K562 (cell line): Measurements from ENCODE around the gene ZER1. TPM values are rescaled to one million over a fixed set of nuclear protein-coding genes. Genes with fewer than 3 reads are reported as not detected.

Source experiments
- BRF1 ChIP-seq: IDR thresholded peaks from 3 replicates; pipeline ENCODE4 v1.6.1; 2011; ENCODE audit warnings: borderline replicate concordance, mild to moderate bottlenecking; ENCODE audit not compliant: insufficient read length; ENCODE audit errors: extremely low read depth
- FOS ChIP-seq: IDR thresholded peaks from 3 replicates; pipeline ENCODE4 v1.6.1; 2011; ENCODE audit not compliant: insufficient read length; ENCODE audit errors: extremely low read depth
- MED1 ChIP-seq: sonication (generic); formaldehyde crosslinking; IDR thresholded peaks from 2 replicates; pipeline ENCODE4 v1.8.1; 2023; ENCODE audit warnings: missing genetic modification reagents, borderline replicate concordance
- MYBL2 ChIP-seq, 2 experiments: fragments of 450-650 bp in 1 of 2; sonication (generic) in 1 of 2; formaldehyde crosslinking in 1 of 2; IDR thresholded peaks; 2 replicates each; pipeline versions ENCODE4 v1.6.1 to v1.8.1; 2017 to 2022; ENCODE audit warnings: borderline replicate concordance in 1 of 2, inconsistent platforms in 1 of 2, low read depth in 1 of 2, mild to moderate bottlenecking in 1 of 2, missing genetic modification reagents in 1 of 2, moderate library complexity in 1 of 2
- MYNN ChIP-seq, 2 experiments: sonication (generic); formaldehyde crosslinking in 1 of 2; IDR thresholded peaks; 2 replicates each; pipeline versions ENCODE4 v1.5.0 to v1.6.1; 2016 to 2020; ENCODE audit warnings: antibody characterized with exemption in 1 of 2, missing genetic modification reagents in 1 of 2
- STAG1 ChIP-seq: sonication (generic); formaldehyde crosslinking; IDR thresholded peaks from 2 replicates; pipeline ENCODE4 v1.5.0; 2020; ENCODE audit warnings: missing genetic modification reagents, borderline replicate concordance
- TAF1 ChIP-seq: IDR thresholded peaks from 2 replicates; pipeline ENCODE4 v1.6.1; 2011; ENCODE audit warnings: mild to moderate bottlenecking, low read length, moderate library complexity; ENCODE audit not compliant: insufficient read depth, control insufficient read depth, severe bottlenecking; ENCODE audit errors: extremely low read depth
- polyA plus RNA-seq, 8 experiments: library from polyadenylated mRNA; depleted of rRNA in 4 of 8; stranded (reverse) in 5 of 8; unstranded in 3 of 8; fragments of >200 nt; fragmentation: Nextera tagmentation in 2 of 8; fragmentation: Illumina TruSeq in 1 of 8; extraction: Ambion mirVana in 2 of 8; extraction: Trizol in 1 of 8; gene quantifications; 2 replicates each; pipeline versions ENCODE4 v1.2.1 to v1.2.3, GENCODE V29; 2011 to 2014; ENCODE audit warnings: inconsistent platforms in 1 of 8, missing spikeins in 1 of 8
- total RNA-seq, 7 experiments: library from RNA; depleted of rRNA in 6 of 7; stranded (reverse); fragments of >200 nt in 6 of 7; fragmentation: Illumina TruSeq in 2 of 7; extraction: Trizol in 2 of 7; gene quantifications; 2 replicates each; pipeline versions ENCODE4 v1.2.1 to v1.2.3, GENCODE V29; 2011 to 2021; ENCODE audit warnings: low replicate concordance in 1 of 7
- TF ChIP-seq, protein P1 (sequence below), 2 experiments: fragments of 450-650 bp; IDR thresholded peaks; 2 replicates each; pipeline ENCODE4 v1.6.1; 2016; ENCODE audit warnings: mild to moderate bottlenecking in 2 of 2, borderline replicate concordance in 1 of 2, low read depth in 1 of 2, moderate library complexity in 1 of 2
- TF ChIP-seq, protein P2 (sequence below): fragments of 250-450 bp; sonication (Bioruptor Pico); IDR thresholded peaks from 2 replicates; pipeline ENCODE4 v1.4.0; 2020
- TF ChIP-seq, protein P3 (sequence below): fragments of 450-650 bp; formaldehyde crosslinking; conservative IDR thresholded peaks from 2 replicates; pipeline ENCODE4 v1.4.0; 2022; ENCODE audit warnings: mild to moderate bottlenecking, missing genetic modification characterization

ZER1 gene
- total and polyA plus RNA-seq, 9 of the 15 experiments (the other 6 are each of a cell fraction or from before 2014, with no cell fraction given), result 0.07 to 10.7 (median 6.2) TPM

DNA sequence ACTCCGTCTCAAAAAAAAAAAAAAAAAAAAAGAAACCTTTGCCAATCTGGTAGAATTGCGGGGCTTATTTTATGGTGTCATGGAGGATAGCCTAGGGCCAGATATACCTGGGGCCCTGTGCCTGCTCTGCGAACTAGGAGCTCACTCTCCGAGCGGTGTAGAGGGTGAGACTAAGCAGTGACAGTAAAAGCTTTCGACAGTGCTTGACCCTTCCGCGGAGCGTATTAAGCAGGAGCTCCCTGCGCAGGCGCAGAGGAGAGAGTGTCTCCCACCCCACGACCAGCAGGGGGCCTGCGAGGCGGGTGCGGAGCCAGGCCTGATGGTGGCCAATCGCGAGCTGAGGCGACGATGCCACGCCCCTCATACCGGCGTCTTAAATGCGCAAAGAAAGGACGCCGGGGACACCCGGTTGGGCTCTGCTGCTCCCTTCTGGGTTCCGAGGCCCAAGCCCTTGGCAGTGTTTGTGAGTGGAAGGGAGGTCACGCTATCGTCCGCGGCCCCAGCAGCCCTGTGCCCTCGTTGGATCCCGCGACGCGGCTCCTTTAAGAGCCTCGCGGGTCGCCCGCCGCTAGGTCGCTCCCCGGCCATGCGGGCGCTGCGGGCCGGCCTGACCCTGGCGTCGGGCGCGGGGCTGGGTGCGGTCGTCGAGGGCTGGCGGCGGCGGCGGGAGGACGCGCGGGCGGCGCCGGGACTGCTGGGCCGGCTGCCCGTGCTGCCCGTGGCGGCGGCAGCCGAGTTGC lies 46.5 kb upstream of the ZER1 start, which contains the start of gene ENDOG (continued):
- TF ChIP-seq, protein P1, sequence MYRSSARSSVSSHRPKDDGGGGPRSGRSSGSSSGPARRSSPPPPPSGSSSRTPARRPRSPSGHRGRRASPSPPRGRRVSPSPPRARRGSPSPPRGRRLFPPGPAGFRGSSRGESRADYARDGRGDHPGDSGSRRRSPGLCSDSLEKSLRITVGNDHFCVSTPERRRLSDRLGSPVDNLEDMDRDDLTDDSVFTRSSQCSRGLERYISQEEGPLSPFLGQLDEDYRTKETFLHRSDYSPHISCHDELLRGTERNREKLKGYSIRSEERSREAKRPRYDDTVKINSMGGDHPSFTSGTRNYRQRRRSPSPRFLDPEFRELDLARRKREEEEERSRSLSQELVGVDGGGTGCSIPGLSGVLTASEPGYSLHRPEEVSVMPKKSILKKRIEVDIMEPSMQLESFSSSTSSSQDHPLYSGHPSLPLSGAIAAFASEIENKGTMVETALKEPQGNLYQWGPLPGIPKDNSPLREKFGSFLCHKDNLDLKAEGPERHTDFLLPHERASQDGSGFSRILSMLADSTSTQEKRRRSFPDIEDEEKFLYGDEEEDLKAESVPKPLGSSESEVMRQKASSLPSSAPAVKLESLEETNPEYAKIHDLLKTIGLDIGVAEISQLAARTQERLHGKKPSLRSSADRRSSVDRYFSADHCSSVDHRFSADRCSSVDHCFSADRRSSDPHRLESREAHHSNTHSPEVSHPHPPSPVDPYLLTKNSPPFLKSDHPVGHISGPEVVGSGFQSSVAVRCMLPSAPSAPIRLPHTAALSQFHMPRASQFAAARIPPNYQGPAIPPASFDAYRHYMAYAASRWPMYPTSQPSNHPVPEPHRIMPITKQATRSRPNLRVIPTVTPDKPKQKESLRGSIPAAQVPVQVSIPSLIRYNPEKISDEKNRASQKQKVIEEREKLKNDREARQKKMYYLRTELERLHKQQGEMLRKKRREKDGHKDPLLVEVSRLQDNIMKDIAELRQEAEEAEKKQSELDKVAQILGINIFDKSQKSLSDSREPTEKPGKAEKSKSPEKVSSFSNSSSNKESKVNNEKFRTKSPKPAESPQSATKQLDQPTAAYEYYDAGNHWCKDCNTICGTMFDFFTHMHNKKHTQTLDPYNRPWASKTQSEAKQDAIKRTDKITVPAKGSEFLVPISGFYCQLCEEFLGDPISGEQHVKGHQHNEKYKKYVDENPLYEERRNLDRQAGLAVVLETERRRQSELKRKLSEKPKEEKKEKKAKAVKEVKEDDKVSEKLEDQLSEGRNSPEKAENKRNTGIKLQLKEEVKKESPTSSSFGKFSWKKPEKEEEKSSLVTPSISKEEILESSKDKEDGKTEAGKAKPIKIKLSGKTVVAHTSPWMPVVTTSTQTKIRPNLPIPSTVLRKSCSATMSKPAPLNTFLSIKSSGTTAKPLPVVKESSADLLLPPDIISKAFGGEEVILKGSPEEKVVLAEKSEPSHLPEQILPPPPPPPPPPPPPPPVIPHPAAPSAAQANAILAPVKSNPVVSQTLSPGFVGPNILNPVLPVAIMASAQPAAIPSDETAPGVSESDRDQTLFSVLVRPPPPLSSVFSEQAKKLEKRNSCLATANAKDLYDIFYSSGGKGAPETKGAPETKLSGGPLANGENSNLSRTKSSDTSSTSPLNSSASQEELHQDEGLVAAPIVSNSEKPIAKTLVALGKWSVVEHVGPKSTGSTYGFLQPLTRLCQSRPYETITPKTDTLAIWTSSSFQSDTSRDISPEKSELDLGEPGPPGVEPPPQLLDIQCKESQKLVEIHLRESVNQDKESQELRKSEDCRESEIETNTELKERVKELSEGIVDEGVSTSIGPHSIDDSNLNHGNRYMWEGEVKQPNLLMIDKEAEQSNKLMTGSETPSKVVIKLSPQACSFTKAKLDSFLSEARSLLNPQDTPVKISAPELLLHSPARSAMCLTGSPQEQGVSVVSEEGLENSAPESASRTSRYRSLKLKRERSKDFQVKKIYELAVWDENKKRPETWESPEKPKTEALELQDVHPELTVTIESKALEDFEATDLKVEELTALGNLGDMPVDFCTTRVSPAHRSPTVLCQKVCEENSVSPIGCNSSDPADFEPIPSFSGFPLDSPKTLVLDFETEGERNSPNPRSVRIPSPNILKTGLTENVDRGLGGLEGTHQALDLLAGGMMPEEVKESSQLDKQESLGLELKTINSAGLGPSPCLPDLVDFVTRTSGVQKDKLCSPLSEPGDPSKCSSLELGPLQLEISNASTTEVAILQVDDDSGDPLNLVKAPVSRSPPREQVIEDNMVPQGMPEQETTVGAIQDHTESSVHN (IDR thresholded peaks at IDR 0.05; ENCODE audit: borderline replicate concordance in 1 of 2, low read depth in 1 of 2), result no peak
- no peak for TF ChIP-seq MYBL2 (IDR thresholded peaks at IDR 0.05; ENCODE audit: low read depth)
- no peak for TF ChIP-seq MYBL2 (CRISPR knock-in tag; IDR thresholded peaks at IDR 0.05; ENCODE audit: borderline replicate concordance)
- TF ChIP-seq BRF1, result no peak
- no peak for TF ChIP-seq FOS
- TF ChIP-seq MYNN (IDR thresholded peaks at IDR 0.05), result peak; percentile 13; the same call in 1 of the 2 replicates
- no peak for TF ChIP-seq MYNN (CRISPR knock-in tag; IDR thresholded peaks at IDR 0.05)
- no peak for TF ChIP-seq MED1
- TF ChIP-seq STAG1 (CRISPR knock-in tag), result no peak
- TF ChIP-seq TAF1, result peak; percentile 88
- TF ChIP-seq, protein P2, sequence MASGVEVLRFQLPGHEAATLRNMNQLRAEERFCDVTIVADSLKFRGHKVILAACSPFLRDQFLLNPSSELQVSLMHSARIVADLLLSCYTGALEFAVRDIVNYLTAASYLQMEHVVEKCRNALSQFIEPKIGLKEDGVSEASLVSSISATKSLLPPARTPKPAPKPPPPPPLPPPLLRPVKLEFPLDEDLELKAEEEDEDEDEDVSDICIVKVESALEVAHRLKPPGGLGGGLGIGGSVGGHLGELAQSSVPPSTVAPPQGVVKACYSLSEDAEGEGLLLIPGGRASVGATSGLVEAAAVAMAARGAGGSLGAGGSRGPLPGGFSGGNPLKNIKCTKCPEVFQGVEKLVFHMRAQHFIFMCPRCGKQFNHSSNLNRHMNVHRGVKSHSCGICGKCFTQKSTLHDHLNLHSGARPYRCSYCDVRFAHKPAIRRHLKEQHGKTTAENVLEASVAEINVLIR, result 0 out of 2 replicates have a peak, but pooled peaks have one; percentile 43
- TF ChIP-seq, protein P3, sequence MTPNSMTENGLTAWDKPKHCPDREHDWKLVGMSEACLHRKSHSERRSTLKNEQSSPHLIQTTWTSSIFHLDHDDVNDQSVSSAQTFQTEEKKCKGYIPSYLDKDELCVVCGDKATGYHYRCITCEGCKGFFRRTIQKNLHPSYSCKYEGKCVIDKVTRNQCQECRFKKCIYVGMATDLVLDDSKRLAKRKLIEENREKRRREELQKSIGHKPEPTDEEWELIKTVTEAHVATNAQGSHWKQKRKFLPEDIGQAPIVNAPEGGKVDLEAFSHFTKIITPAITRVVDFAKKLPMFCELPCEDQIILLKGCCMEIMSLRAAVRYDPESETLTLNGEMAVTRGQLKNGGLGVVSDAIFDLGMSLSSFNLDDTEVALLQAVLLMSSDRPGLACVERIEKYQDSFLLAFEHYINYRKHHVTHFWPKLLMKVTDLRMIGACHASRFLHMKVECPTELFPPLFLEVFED (CRISPR knock-in tag), result no peak
